Measurements from ENCODE around the gene PCBP3.

DNA sequence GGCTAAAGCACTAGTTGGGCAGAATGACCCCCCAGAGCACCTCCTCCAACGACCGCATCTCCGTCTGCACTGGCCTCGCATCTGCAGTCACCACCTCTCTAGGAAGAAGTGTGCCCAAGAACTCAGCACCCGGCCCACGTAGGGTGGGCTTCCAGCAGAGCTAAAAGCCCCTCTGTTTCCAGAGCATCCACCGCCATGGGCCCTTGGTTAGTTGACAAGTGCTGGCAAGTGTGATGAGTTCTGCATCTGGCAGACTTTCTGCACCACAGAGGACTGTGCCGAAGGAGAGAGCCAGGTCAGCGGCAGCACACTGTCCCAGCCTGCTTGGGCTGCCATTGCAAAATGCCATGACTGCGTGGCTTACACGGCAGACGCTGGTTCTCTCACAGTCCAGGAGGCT, 261.7 kb downstream of the PCBP3 start:
- TF ChIP-seq POLR2AphosphoS5 (IDR thresholded peaks at IDR 0.05; ENCODE audit: insufficient read depth, low read depth, low read length) (no peak), POLR2A (IDR thresholded peaks at IDR 0.05; ENCODE audit: low read depth, low read length) (no peak), FOS (IDR thresholded peaks at IDR 0.05; ENCODE audit: borderline replicate concordance, insufficient read depth, low read length) (no peak), EZH2 (IDR thresholded peaks at IDR 0.05; ENCODE audit: borderline replicate concordance, low read depth, low read length, severe bottlenecking) (no peak), GATA2 (IDR thresholded peaks at IDR 0.05; ENCODE audit: insufficient read depth, insufficient read length, low read depth, low read length) (no peak)
- TF ChIP-seq, protein P1, sequence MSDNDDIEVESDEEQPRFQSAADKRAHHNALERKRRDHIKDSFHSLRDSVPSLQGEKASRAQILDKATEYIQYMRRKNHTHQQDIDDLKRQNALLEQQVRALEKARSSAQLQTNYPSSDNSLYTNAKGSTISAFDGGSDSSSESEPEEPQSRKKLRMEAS (IDR thresholded peaks at IDR 0.05; ENCODE audit: insufficient read depth, insufficient read length), result no peak
- TF ChIP-seq, protein P2, sequence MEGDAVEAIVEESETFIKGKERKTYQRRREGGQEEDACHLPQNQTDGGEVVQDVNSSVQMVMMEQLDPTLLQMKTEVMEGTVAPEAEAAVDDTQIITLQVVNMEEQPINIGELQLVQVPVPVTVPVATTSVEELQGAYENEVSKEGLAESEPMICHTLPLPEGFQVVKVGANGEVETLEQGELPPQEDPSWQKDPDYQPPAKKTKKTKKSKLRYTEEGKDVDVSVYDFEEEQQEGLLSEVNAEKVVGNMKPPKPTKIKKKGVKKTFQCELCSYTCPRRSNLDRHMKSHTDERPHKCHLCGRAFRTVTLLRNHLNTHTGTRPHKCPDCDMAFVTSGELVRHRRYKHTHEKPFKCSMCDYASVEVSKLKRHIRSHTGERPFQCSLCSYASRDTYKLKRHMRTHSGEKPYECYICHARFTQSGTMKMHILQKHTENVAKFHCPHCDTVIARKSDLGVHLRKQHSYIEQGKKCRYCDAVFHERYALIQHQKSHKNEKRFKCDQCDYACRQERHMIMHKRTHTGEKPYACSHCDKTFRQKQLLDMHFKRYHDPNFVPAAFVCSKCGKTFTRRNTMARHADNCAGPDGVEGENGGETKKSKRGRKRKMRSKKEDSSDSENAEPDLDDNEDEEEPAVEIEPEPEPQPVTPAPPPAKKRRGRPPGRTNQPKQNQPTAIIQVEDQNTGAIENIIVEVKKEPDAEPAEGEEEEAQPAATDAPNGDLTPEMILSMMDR (IDR thresholded peaks at IDR 0.05; ENCODE audit: extremely low read depth in 1 of 2, insufficient read depth in 1 of 2, low read depth in 1 of 2, low read length in 2 of 2), result no peak

All from endothelial cell of umbilical vein (primary cell).